ENCODE results near the gene HLA-DQA2. TPM values are rescaled to one million over a fixed set of nuclear protein-coding genes. Genes with fewer than 3 reads are reported as not detected.
"Not testable (repeated sequence)": the region's sequence is repeated elsewhere in the genome, so short reads cannot be mapped to it uniquely, and the experiment has no call there.

The HLA-DQA2 gene
- total RNA-seq, 1 donor from 2014 or later: not detected

- Mint-ChIP-seq H3K9me3 (ENCODE audit: unreplicated experiment) (no peaks in the 10 kb centered on the region), H3K36me3 (ENCODE audit: unreplicated experiment) (no peaks in the 10 kb centered on the region), H3K4me3 (ENCODE audit: unreplicated experiment) (no peak overlapping the region), H3K27me3 (ENCODE audit: unreplicated experiment) (peaks cover 2% of the 10 kb centered on the region), H3K4me1 (ENCODE audit: low read depth, unreplicated experiment) (no peaks in the 10 kb centered on the region), H3K27ac (ENCODE audit: unreplicated experiment) (no peak overlapping the region)
- no peak for TF ChIP-seq CTCF (IDR thresholded peaks at IDR 0.05; ENCODE audit: partially characterized antibody, unreplicated experiment)
- DNase-seq: no peak
These were observed 33.9 kb downstream of the HLA-DQA2 start for GRCh38 chr6:32775071-32775470.

GRCh38 chr6:32779036-32779435, 37.8 kb downstream of the HLA-DQA2 start:
- Mint-ChIP-seq H3K36me3 (ENCODE audit: unreplicated experiment) (no peaks in the 10 kb centered on the region), H3K9me3 (ENCODE audit: unreplicated experiment) (no peaks in the 10 kb centered on the region), H3K4me3 (ENCODE audit: unreplicated experiment) (no peak overlapping the region), H3K27ac (ENCODE audit: unreplicated experiment) (no peak overlapping the region), H3K27me3 (ENCODE audit: unreplicated experiment) (peaks cover 2% of the 10 kb centered on the region), H3K4me1 (ENCODE audit: low read depth, unreplicated experiment) (no peaks in the 10 kb centered on the region)
- TF ChIP-seq CTCF (IDR thresholded peaks at IDR 0.05; ENCODE audit: partially characterized antibody, unreplicated experiment): no peak
- no peak for DNase-seq

DNA sequence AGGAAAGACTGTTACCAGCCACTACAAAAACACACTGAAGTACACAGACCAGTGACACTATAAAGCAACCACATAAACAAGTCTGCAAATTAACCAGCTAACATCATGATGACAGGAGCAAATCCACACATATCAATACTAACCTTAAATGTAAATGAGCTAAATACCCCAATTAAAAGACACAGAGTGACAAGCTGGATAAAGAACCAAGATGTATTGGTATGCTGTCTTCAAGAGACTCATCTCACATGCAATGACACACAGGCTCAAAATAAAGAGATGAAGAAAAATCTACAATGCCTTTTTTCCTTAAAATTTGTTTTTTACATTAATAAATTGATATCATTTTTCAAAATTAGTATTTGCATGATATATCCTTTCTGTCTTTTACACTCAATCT, 41.7 kb downstream of the HLA-DQA2 start:
- DNase-seq; H3K4me1 Mint-ChIP-seq (ENCODE audit: low read depth, unreplicated experiment); H3K27ac Mint-ChIP-seq (ENCODE audit: unreplicated experiment); H3K27me3 Mint-ChIP-seq (ENCODE audit: unreplicated experiment); H3K4me3 Mint-ChIP-seq (ENCODE audit: unreplicated experiment); H3K9me3 Mint-ChIP-seq (ENCODE audit: unreplicated experiment); H3K36me3 Mint-ChIP-seq (ENCODE audit: unreplicated experiment): not testable (repeated sequence)

DNA sequence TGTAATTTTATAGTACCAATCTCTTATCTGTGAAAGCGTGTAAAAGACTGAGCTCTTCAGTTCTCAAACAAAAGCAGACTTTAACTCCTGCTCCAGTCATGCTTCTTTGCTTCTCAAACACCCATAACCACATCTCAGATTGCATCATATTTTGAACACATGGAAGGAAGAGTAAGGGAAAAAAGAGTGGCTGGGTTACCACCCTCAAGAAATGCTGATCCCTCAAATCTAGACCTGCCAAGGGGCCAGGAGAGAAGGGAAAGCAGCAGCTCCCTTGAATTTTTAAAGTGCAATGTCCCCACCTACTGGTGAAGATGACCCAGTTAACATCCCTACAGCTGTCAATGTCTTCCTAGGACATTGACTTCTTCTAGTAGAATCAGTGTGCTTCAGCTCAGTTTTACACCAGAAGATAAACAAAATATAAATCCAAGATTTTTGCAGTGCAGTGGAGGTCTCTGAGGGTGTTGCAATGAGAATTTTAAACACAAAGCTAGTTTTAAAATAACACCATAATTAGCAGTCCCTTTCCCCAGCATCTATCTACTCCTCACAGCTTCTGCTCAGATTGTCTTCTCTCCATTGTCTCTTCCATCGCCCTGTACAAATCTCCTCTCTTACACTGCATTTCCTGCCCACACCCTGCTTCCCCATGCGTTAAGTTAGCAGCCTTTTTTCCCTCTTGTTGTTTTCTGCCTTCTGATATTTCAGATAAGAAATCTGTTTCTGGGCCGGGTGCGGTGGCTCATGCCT, 44.8 kb downstream of the HLA-DQA2 start:
- Mint-ChIP-seq H3K27me3 (ENCODE audit: unreplicated experiment) (no peaks in the 10 kb centered on the region), H3K36me3 (ENCODE audit: unreplicated experiment) (no peaks in the 10 kb centered on the region), H3K9me3 (ENCODE audit: unreplicated experiment) (no peaks in the 10 kb centered on the region), H3K4me1 (ENCODE audit: low read depth, unreplicated experiment) (no peaks in the 10 kb centered on the region), H3K4me3 (ENCODE audit: unreplicated experiment) (no peak overlapping the region), H3K27ac (ENCODE audit: unreplicated experiment) (no peak overlapping the region)
- no peak for DNase-seq
- TF ChIP-seq CTCF (IDR thresholded peaks at IDR 0.05; ENCODE audit: partially characterized antibody, unreplicated experiment): peak; percentile 68

GRCh38 chr6:32790306-32790705, 49.1 kb downstream of the HLA-DQA2 start:
- H3K9me3 Mint-ChIP-seq (ENCODE audit: unreplicated experiment): no peaks in the 10 kb centered on the region
- TF ChIP-seq CTCF (IDR thresholded peaks at IDR 0.05; ENCODE audit: partially characterized antibody, unreplicated experiment): no peak

More at GRCh38 chr6:32790306-32790705, 49.1 kb downstream of the HLA-DQA2 start:
- Mint-ChIP-seq H3K36me3 (ENCODE audit: unreplicated experiment) (no peaks in the 10 kb centered on the region), H3K4me3 (ENCODE audit: unreplicated experiment) (no peak overlapping the region), H3K27me3 (ENCODE audit: unreplicated experiment) (no peaks in the 10 kb centered on the region), H3K27ac (ENCODE audit: unreplicated experiment) (no peak overlapping the region), H3K4me1 (ENCODE audit: low read depth, unreplicated experiment) (no peaks in the 10 kb centered on the region)
- DNase-seq: no peak

All from glutamatergic neuron (in vitro differentiated cells).